Suprapubic skin (tissue), 4 donors: ENCODE data around the gene TOR1AIP2. TPM values are rescaled to one million over a fixed set of nuclear protein-coding genes. Genes with fewer than 3 reads are reported as not detected.
A peak's percentile ranks its signal among the peaks of the same experiment; 100 is the strongest.

Experiments
- DNase-seq, 2 donors: peaks; one replicate each; pipeline ENCODE4 v3.0.0-alpha.2; 2019; ENCODE audit warnings: low spot score in 2 of 2
- H3K27ac ChIP-seq: fragments of 200-600 bp; sonication (generic); one replicate; pipeline ENCODE4 v1.5.1; 2019
- H3K27me3 ChIP-seq: fragments of 200-600 bp; sonication (generic); one replicate; pipeline ENCODE4 v1.5.1; 2019
- H3K36me3 ChIP-seq: fragments of 200-600 bp; sonication (generic); one replicate; pipeline ENCODE4 v1.5.1; 2019
- H3K4me1 ChIP-seq: fragments of 200-600 bp; sonication (generic); one replicate; pipeline ENCODE4 v1.5.1; 2019
- H3K4me3 ChIP-seq: fragments of 200-600 bp; sonication (generic); one replicate; pipeline ENCODE4 v1.5.1; 2019; ENCODE audit warnings: mild to moderate bottlenecking
- H3K9me3 ChIP-seq: fragments of 200-600 bp; sonication (generic); one replicate; pipeline ENCODE4 v1.5.1; 2019
- CTCF ChIP-seq, 2 donors: fragments of 200-600 bp in 1 of 2; fragments of 450-650 bp in 1 of 2; sonication (generic) in 1 of 2; IDR thresholded peaks; one replicate each; pipeline ENCODE4 v1.5.1; 2016 to 2019; ENCODE audit warnings: antibody characterized with exemption in 2 of 2, mild to moderate bottlenecking in 1 of 2, moderate library complexity in 1 of 2
- EP300 ChIP-seq: sonication (generic); formaldehyde crosslinking; IDR thresholded peaks from one replicate; pipeline ENCODE4 v1.6.1; 2017; ENCODE audit warnings: antibody characterized with exemption
- POLR2A ChIP-seq, 2 donors: fragments of 450-650 bp; IDR thresholded peaks; one replicate each; pipeline ENCODE4 v1.6.1; 2017; ENCODE audit warnings: antibody characterized with exemption in 2 of 2, mild to moderate bottlenecking in 2 of 2, moderate library complexity in 2 of 2
- POLR2AphosphoS5 ChIP-seq, 3 donors: sonication (generic); formaldehyde crosslinking; IDR thresholded peaks; one replicate each; pipeline ENCODE4 v1.6.1; 2017; ENCODE audit warnings: antibody characterized with exemption in 3 of 3
- WGBS: methylation state at CpG from one replicate; pipeline ENCODE4 v1.1.5; 2018; 5-methylcytosine and 5-hydroxymethylcytosine counted together
- total RNA-seq, 4 donors: library from RNA; depleted of rRNA; stranded (reverse); fragments of >200 nt; gene quantifications; one replicate each; pipeline ENCODE4 v1.1.0, GENCODE V29; 2016

The TOR1AIP2 gene
- total RNA-seq, 4 donors from 2014 or later, result 68.0 to 91.5 (median 78.3) TPM

- no peak overlapping the region for H3K4me3 ChIP-seq
- no peak for DNase-seq
- no peaks in the 10 kb centered on the region for H3K4me1 ChIP-seq
- TF ChIP-seq EP300 (no peak), CTCF (IDR thresholded peaks at IDR 0.05) (no peak), POLR2A (IDR thresholded peaks at IDR 0.05) (no peak), POLR2AphosphoS5 (IDR thresholded peaks at IDR 0.05) (no peak)
- 58% methylated on average over 1 of the region's 1 CpG for WGBS
- H3K27ac ChIP-seq, result no peak overlapping the region
- H3K9me3 ChIP-seq, result no peaks in the 10 kb centered on the region
- H3K27me3 ChIP-seq, result no peaks in the 10 kb centered on the region
- H3K36me3 ChIP-seq, result no peaks in the 10 kb centered on the region
Measured at GRCh38 chr1:179803918-179804317, 73.7 kb downstream of the TOR1AIP2 start.

GRCh38 chr1:179803104-179803503 is 74.5 kb downstream of the TOR1AIP2 start:
- no peaks in the 10 kb centered on the region for H3K9me3 ChIP-seq
- H3K27me3 ChIP-seq, result no peaks in the 10 kb centered on the region
- no peak overlapping the region for H3K27ac ChIP-seq
- 70% methylated on average over 6 of the region's 6 CpGs for WGBS
- H3K4me1 ChIP-seq, result no peaks in the 10 kb centered on the region
- H3K36me3 ChIP-seq, result no peaks in the 10 kb centered on the region
- TF ChIP-seq CTCF (IDR thresholded peaks at IDR 0.05), result no peak
- no peak for DNase-seq
- no peak overlapping the region for H3K4me3 ChIP-seq

GRCh38 chr1:179800481-179800880 is 77.1 kb downstream of the TOR1AIP2 start:
- WGBS, result 82% methylated on average over 4 of the region's 4 CpGs
- no peak overlapping the region for H3K4me3 ChIP-seq
- DNase-seq, result peak in 1 of 2 donors; percentile 29
- H3K9me3 ChIP-seq, result no peaks in the 10 kb centered on the region
- TF ChIP-seq EP300 (no peak), POLR2AphosphoS5 (IDR thresholded peaks at IDR 0.05) (no peak), CTCF (IDR thresholded peaks at IDR 0.05) (no peak), POLR2A (IDR thresholded peaks at IDR 0.05) (no peak)
- H3K27ac ChIP-seq, result no peak overlapping the region
- no peaks in the 10 kb centered on the region for H3K27me3 ChIP-seq
- H3K36me3 ChIP-seq, result no peaks in the 10 kb centered on the region
- H3K4me1 ChIP-seq, result no peaks in the 10 kb centered on the region

- 98% methylated on average over 6 of the region's 6 CpGs for WGBS
- TF ChIP-seq CTCF (IDR thresholded peaks at IDR 0.05), result no peak
- no peak for TF ChIP-seq EP300
- TF ChIP-seq POLR2A (IDR thresholded peaks at IDR 0.05), result no peak
- TF ChIP-seq POLR2AphosphoS5 (IDR thresholded peaks at IDR 0.05), result no peak
Measured at GRCh38 chr1:179798864-179799516, 78.6 kb downstream of the TOR1AIP2 start.

GRCh38 chr1:179798213-179798863 is 79.3 kb downstream of the TOR1AIP2 start:
- Histone ChIP-seq H3K27me3 (no peaks in the 10 kb centered on the region), H3K4me3 (no peak overlapping the region), H3K4me1 (no peaks in the 10 kb centered on the region), H3K27ac (no peak overlapping the region), H3K9me3 (no peaks in the 10 kb centered on the region), H3K36me3 (no peaks in the 10 kb centered on the region)
- 90% methylated on average over 10 of the region's 10 CpGs for WGBS
- DNase-seq, result peak in 1 of 2 donors; percentile 10
- TF ChIP-seq CTCF (IDR thresholded peaks at IDR 0.05), result no peak
- TF ChIP-seq EP300, result no peak
- TF ChIP-seq POLR2AphosphoS5 (IDR thresholded peaks at IDR 0.05), result no peak
- no peak for TF ChIP-seq POLR2A (IDR thresholded peaks at IDR 0.05)

More at GRCh38 chr1:179798864-179799516, 78.6 kb downstream of the TOR1AIP2 start:
- H3K27ac ChIP-seq, result no peak overlapping the region
- H3K27me3 ChIP-seq, result no peaks in the 10 kb centered on the region
- no peak for DNase-seq
- H3K4me3 ChIP-seq, result no peak overlapping the region
- H3K36me3 ChIP-seq, result no peaks in the 10 kb centered on the region
- no peaks in the 10 kb centered on the region for H3K9me3 ChIP-seq
- no peaks in the 10 kb centered on the region for H3K4me1 ChIP-seq
